Lower leg skin (tissue), 3 donors: Measurements from ENCODE around the gene IGDCC3.

Experiments
- CTCF ChIP-seq, 3 donors: fragments of 450-650 bp; IDR thresholded peaks; one replicate each; pipeline ENCODE4 v1.5.1; 2016; ENCODE audit warnings: antibody characterized with exemption in 3 of 3, mild to moderate bottlenecking in 3 of 3, moderate library complexity in 2 of 3
- POLR2A ChIP-seq, 2 donors: fragments of 450-650 bp; IDR thresholded peaks; one replicate each; pipeline ENCODE4 v1.6.1; 2016 to 2017; ENCODE audit warnings: antibody characterized with exemption in 2 of 2, mild to moderate bottlenecking in 1 of 2, moderate library complexity in 1 of 2

GRCh38 chr15:65354835-65355172 lies 23.0 kb downstream of the IGDCC3 start:
- TF ChIP-seq CTCF (IDR thresholded peaks at IDR 0.05) (no peak), POLR2A (IDR thresholded peaks at IDR 0.05) (no peak)
